ENCODE results near the gene TAF7L.

Gene TAF7L

DNA sequence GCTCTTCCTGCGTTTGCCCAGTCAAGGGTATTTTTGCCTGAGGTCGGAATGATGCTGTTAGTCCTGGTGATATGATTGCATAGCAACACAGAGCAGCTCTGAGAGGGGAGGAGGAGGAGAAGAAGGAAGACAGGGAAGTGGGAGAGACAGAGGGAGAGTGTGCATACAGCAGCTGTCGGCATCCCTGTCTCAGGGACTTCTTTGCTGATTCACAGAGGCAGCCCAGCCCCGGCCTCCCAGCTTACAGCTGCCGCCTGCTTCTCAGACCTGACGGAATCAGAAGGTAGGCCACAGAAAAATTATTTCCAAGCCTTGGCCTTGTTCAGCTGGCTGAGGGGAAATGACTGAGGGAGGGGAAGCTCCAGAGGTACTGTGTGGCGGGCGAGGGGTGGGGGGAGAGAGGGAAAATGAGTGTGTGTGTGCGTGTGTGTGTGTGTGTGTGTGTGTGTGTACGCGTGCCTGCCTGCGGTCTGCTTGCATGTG, 71.2 kb downstream of the TAF7L start:
- peak; percentile 78 for DNase-seq

DNA sequence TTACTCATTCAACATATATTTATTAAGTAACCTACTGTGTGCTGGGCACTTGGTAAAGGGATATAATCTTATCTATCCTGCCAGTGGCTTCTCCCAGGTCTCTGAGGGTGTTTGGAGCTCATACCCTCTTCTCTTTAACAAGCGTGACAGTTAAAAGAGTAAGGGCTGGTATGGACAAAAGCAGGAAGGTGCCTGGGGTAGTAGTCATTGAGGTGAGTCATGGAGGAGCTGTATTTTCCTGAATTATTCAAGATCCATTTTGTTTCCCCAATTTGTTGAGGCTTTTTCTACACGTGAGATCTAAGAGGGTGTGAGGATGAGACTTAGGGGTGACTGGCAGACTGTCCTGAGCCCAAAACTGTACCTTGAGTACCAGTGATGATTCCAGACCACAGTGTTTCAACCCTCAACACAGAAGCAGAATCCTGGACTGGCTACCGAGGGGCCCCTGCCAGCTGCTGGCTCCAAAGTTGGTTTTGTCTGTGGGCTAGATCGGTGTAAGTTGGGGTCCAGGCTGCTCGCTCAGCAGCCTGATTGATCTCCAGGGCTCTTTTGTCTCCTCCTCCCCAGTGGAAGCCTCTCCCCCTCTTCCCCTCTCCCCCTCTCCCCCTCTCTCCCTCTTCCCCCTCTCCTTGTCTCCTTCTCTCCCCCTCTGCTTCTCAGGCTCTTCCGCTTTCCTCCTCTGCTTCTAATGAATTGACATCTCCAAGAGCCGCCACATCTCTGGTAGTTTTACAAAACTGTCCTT, 71.8 kb downstream of the TAF7L start, which contains the start of gene DRP2:
Gene DRP2 (plus strand): TSS at position 671 of the 748 bp plus-strand sequence. CDS start 11,862 bp downstream, outside the sequence.
- DNase-seq: no peak
